Measurements from ENCODE around the gene TMCC1.

DNA sequence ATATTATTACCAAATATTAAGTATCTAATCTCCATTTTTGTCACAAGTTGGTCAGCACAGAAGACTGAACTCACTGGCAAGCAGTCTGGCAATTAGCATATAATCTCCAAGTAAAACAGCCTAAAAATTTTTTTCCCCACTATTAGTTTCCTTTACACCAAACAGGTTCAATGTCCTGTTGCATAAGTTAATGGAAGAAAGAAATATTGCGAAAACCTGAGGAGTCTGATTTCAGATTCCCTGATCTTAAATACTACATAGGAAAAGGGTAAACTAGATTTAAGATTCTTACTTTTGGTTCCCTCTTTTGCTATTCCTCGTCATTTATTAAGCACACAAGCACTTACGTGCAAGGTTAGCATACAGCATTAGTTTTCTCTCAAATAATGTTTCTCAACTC is 153.9 kb downstream of the TMCC1 start:
- TF ChIP-seq, protein P1, sequence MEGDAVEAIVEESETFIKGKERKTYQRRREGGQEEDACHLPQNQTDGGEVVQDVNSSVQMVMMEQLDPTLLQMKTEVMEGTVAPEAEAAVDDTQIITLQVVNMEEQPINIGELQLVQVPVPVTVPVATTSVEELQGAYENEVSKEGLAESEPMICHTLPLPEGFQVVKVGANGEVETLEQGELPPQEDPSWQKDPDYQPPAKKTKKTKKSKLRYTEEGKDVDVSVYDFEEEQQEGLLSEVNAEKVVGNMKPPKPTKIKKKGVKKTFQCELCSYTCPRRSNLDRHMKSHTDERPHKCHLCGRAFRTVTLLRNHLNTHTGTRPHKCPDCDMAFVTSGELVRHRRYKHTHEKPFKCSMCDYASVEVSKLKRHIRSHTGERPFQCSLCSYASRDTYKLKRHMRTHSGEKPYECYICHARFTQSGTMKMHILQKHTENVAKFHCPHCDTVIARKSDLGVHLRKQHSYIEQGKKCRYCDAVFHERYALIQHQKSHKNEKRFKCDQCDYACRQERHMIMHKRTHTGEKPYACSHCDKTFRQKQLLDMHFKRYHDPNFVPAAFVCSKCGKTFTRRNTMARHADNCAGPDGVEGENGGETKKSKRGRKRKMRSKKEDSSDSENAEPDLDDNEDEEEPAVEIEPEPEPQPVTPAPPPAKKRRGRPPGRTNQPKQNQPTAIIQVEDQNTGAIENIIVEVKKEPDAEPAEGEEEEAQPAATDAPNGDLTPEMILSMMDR (IDR thresholded peaks at IDR 0.05), result no peak
- TF ChIP-seq POLR2A (IDR thresholded peaks at IDR 0.05), result no peak

Measured in thyroid gland (tissue), 4 donors.